Cardiac muscle cell (in vitro differentiated cells and primary cell): ENCODE measurements around the gene PSAPL1. TPM values are rescaled to one million over a fixed set of nuclear protein-coding genes. Genes with fewer than 3 reads are reported as not detected.

Source experiments
- DNase-seq, 2 donors: peaks; one replicate each; pipeline versions ENCODE4 v3.0.0 to v3.0.0-alpha.2; 2010 to 2017; ENCODE audit warnings: low read depth in 1 of 2, low spot score in 1 of 2
- H3K27ac ChIP-seq: fragments of 200-600 bp; sonication (generic); 2 replicates; pipeline ENCODE4 v1.5.1; 2016
- H3K27me3 ChIP-seq: fragments of 200-600 bp; sonication (generic); 2 replicates; pipeline ENCODE4 v1.6.0; 2016; ENCODE audit warnings: control low read depth
- H3K36me3 ChIP-seq: fragments of 200-600 bp; sonication (generic); 2 replicates; pipeline ENCODE4 v1.5.1; 2016; ENCODE audit warnings: control low read depth
- H3K4me1 ChIP-seq: fragments of 200-600 bp; sonication (generic); 2 replicates; pipeline ENCODE4 v1.8.1; 2017; ENCODE audit warnings: low read depth, mild to moderate bottlenecking, mixed run types
- H3K4me3 ChIP-seq: fragments of 200-600 bp; sonication (generic); 2 replicates; pipeline ENCODE4 v1.5.1; 2016; ENCODE audit warnings: mild to moderate bottlenecking
- H3K9me3 ChIP-seq: fragments of 200-600 bp; sonication (generic); 2 replicates; pipeline ENCODE4 v1.5.1; 2017; ENCODE audit warnings: low read depth, mild to moderate bottlenecking, control low read depth
- CTCF ChIP-seq: IDR thresholded peaks from 2 replicates; pipeline ENCODE4 v1.5.1; 2012; ENCODE audit warnings: low read depth, mild to moderate bottlenecking, low read length
- polyA plus RNA-seq: library from polyadenylated mRNA; unstranded; fragments of >200 nt; fragmentation: Nextera tagmentation; extraction: Ambion mirVana; gene quantifications from 2 replicates; pipeline ENCODE4 v1.2.1, GENCODE V29; 2016
- total RNA-seq: library from RNA; depleted of rRNA; stranded (reverse); fragments of >200 nt; gene quantifications from 2 replicates; pipeline ENCODE4 v1.2.3, GENCODE V29; 2016

PSAPL1 gene
- total and polyA plus RNA-seq, 2 experiments from 2014 or later: 3.5 to 4.4 TPM

DNA sequence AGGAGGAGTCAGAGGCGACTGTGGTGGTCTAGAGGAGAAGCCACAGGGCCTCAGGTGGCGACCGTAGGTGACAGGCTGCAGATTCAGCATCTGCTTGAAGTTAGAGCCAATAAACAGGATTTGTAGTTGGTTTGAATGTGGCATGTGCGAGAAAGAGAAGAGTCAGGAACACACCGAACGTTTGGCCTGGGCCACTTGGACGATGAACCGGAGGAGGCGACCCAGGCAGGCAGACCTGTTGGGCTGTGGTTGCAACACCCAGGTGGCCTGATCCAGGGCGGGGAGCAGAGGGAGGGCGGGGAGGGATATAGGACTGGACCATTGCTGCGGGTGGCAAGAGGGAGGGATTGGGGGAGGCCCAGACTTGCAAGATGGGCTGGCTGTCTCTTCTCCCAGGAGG lies 10.0 kb upstream of the PSAPL1 start:
- no peak for TF ChIP-seq CTCF
- no peaks in the 10 kb centered on the region for H3K9me3 ChIP-seq
- no peak for DNase-seq
- no peak overlapping the region for H3K4me3 ChIP-seq
- H3K27ac ChIP-seq: no peak overlapping the region
- H3K4me1 ChIP-seq: no peaks in the 10 kb centered on the region
- no peaks in the 10 kb centered on the region for H3K36me3 ChIP-seq
- H3K27me3 ChIP-seq: no peaks in the 10 kb centered on the region

- H3K4me3 ChIP-seq: no peak overlapping the region
- no peaks in the 10 kb centered on the region for H3K4me1 ChIP-seq
- TF ChIP-seq CTCF: no peak
- H3K36me3 ChIP-seq: no peaks in the 10 kb centered on the region
- no peak for DNase-seq
- no peak overlapping the region for H3K27ac ChIP-seq
- no peaks in the 10 kb centered on the region for H3K9me3 ChIP-seq
- H3K27me3 ChIP-seq: no peaks in the 10 kb centered on the region
These were observed 9.6 kb upstream of the PSAPL1 start for GRCh38 chr4:7444314-7444713.

DNA sequence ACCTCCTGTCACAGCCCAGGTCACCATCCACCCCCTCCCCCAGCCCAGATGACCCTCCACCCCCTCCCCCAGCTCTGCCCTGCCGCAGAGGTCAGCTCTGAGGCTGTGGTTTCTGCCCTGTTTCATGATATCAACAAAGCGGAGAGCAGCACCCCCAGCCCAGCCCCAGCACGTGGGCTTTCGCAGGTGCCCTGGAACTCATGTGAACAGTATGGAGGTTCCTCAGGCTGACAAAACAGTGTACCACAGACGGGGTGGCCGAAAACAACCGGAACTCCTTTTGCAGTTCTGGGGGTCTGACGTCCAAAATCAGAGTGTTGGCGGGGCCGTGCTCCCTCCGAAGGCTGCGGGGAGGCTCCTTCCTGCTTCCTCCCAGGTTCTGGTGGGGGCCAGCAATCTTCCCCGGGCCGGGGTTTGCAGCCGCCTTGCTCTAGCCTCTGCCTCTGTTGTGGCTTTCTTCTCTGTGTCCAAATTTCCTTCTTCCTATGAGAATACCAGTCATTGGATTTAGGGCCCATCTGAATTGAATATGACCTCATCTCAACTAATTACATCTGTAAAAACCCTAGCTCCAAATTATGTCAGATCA lies 7.9 kb upstream of the PSAPL1 start:
- H3K4me1 ChIP-seq: no peaks in the 10 kb centered on the region
- H3K27ac ChIP-seq: no peak overlapping the region
- H3K36me3 ChIP-seq: no peaks in the 10 kb centered on the region
- H3K4me3 ChIP-seq: no peak overlapping the region
- H3K27me3 ChIP-seq: no peaks in the 10 kb centered on the region
- no peak for DNase-seq
- no peak for TF ChIP-seq CTCF
- H3K9me3 ChIP-seq: no peaks in the 10 kb centered on the region

- Histone ChIP-seq H3K4me3 (no peak overlapping the region), H3K27me3 (no peaks in the 10 kb centered on the region), H3K36me3 (no peaks in the 10 kb centered on the region), H3K4me1 (peaks cover under 1% of the 10 kb centered on the region), H3K27ac (no peak overlapping the region), H3K9me3 (no peaks in the 10 kb centered on the region)
- no peak for TF ChIP-seq CTCF
- no peak for DNase-seq
These were observed 6.5 kb upstream of the PSAPL1 start for GRCh38 chr4:7441201-7441600.

- Histone ChIP-seq H3K27me3 (no peaks in the 10 kb centered on the region), H3K9me3 (no peaks in the 10 kb centered on the region), H3K4me1 (peaks cover 15% of the 10 kb centered on the region), H3K27ac (no peak overlapping the region), H3K36me3 (no peaks in the 10 kb centered on the region), H3K4me3 (no peak overlapping the region)
- DNase-seq: no peak
- no peak for TF ChIP-seq CTCF
These were observed 5.0 kb upstream of the PSAPL1 start for GRCh38 chr4:7439699-7440098.
